Duodenal mucosa (tissue), 2 donors: Measurements from ENCODE around the gene UBE2B.

ENCODE experiments used
- H3K27ac ChIP-seq: one replicate; pipeline ENCODE4 v1.7.0; 2013; ENCODE audit warnings: low read depth, low read length
- H3K27me3 ChIP-seq, 2 donors: one replicate each; pipeline ENCODE4 v1.7.0; 2013; ENCODE audit warnings: low read length in 2 of 2, control low read depth in 1 of 2; ENCODE audit not compliant: insufficient read depth in 2 of 2, control insufficient read depth in 1 of 2
- H3K36me3 ChIP-seq, 2 donors: one replicate each; pipeline ENCODE4 v1.7.0; 2013; ENCODE audit warnings: low read length in 2 of 2, control low read depth in 1 of 2; ENCODE audit not compliant: insufficient read depth in 2 of 2, control insufficient read depth in 1 of 2
- H3K4me1 ChIP-seq, 2 donors: one replicate each; pipeline ENCODE4 v1.7.0; 2013; ENCODE audit warnings: low read length in 2 of 2, control low read depth in 1 of 2; ENCODE audit not compliant: insufficient read depth in 2 of 2, control insufficient read depth in 1 of 2
- H3K4me3 ChIP-seq, 2 donors: one replicate each; pipeline ENCODE4 v1.7.0; 2013; ENCODE audit warnings: low read length in 2 of 2, low read depth in 1 of 2
- H3K9ac ChIP-seq, 2 donors: one replicate each; pipeline ENCODE4 v1.7.0; 2013; ENCODE audit warnings: low read length in 2 of 2, low read depth in 1 of 2
- H3K9me3 ChIP-seq, 2 donors: one replicate each; pipeline ENCODE4 v1.7.0; 2013; ENCODE audit warnings: low read length in 2 of 2, control low read depth in 1 of 2; ENCODE audit not compliant: control insufficient read depth in 1 of 2

The UBE2B gene

GRCh38 chr5:134432677-134433359 lies 61.4 kb downstream of the UBE2B start:
- Histone ChIP-seq H3K4me3 (no peak overlapping the region), H3K9me3 (no peaks in the 10 kb centered on the region), H3K4me1 (peaks cover 30 to 34% of the 10 kb centered on the region in 2 donors), H3K27me3 (no peaks in the 10 kb centered on the region), H3K27ac (no peak overlapping the region), H3K36me3 (no peaks in the 10 kb centered on the region), H3K9ac (peak overlapping the region in 1 of 2 donors; percentile 16)

GRCh38 chr5:134435560-134435959 lies 64.2 kb downstream of the UBE2B start:
- Histone ChIP-seq H3K36me3 (no peaks in the 10 kb centered on the region), H3K27me3 (no peaks in the 10 kb centered on the region), H3K27ac (no peak overlapping the region), H3K9me3 (no peaks in the 10 kb centered on the region), H3K9ac (no peak overlapping the region), H3K4me1 (peaks cover 48 to 50% of the 10 kb centered on the region in 2 donors), H3K4me3 (no peak overlapping the region)

- Histone ChIP-seq H3K9ac (peak overlapping the region; percentile 20 to 55), H3K27ac (peak overlapping the region; percentile 80), H3K36me3 (no peaks in the 10 kb centered on the region), H3K4me3 (peak overlapping the region; percentile 19 to 50), H3K27me3 (no peaks in the 10 kb centered on the region), H3K9me3 (no peaks in the 10 kb centered on the region), H3K4me1 (peaks cover 50 to 51% of the 10 kb centered on the region in 2 donors)
Observed at GRCh38 chr5:134436523-134437339, 65.4 kb downstream of the UBE2B start.

GRCh38 chr5:134437340-134437846 lies 66.0 kb downstream of the UBE2B start:
- H3K9ac ChIP-seq = no peak overlapping the region
- peaks cover 50% of the 10 kb centered on the region in 2 donors for H3K4me1 ChIP-seq
- H3K27me3 ChIP-seq = no peaks in the 10 kb centered on the region
- no peak overlapping the region for H3K27ac ChIP-seq
- H3K4me3 ChIP-seq = peak overlapping the region in 1 of 2 donors; percentile 19
- H3K9me3 ChIP-seq = no peaks in the 10 kb centered on the region
- no peaks in the 10 kb centered on the region for H3K36me3 ChIP-seq

- Histone ChIP-seq H3K36me3 (no peaks in the 10 kb centered on the region), H3K4me3 (no peak overlapping the region), H3K9ac (no peak overlapping the region), H3K9me3 (no peaks in the 10 kb centered on the region), H3K27me3 (no peaks in the 10 kb centered on the region), H3K27ac (no peak overlapping the region), H3K4me1 (peaks cover 44 to 46% of the 10 kb centered on the region in 2 donors)
Observed at GRCh38 chr5:134437847-134438581, 66.6 kb downstream of the UBE2B start.

- peaks cover 41 to 46% of the 10 kb centered on the region in 2 donors for H3K4me1 ChIP-seq
- H3K27ac ChIP-seq = no peak overlapping the region
- no peak overlapping the region for H3K4me3 ChIP-seq
- no peaks in the 10 kb centered on the region for H3K9me3 ChIP-seq
- no peaks in the 10 kb centered on the region for H3K27me3 ChIP-seq
- H3K36me3 ChIP-seq = no peaks in the 10 kb centered on the region
- H3K9ac ChIP-seq = peak overlapping the region in 1 of 2 donors; percentile 6
Observed at GRCh38 chr5:134438721-134439123, 67.4 kb downstream of the UBE2B start.

GRCh38 chr5:134439210-134439654 lies 67.9 kb downstream of the UBE2B start:
- Histone ChIP-seq H3K27me3 (no peaks in the 10 kb centered on the region), H3K9me3 (no peaks in the 10 kb centered on the region), H3K36me3 (no peaks in the 10 kb centered on the region), H3K4me3 (no peak overlapping the region), H3K4me1 (peaks cover 44 to 49% of the 10 kb centered on the region in 2 donors), H3K27ac (no peak overlapping the region), H3K9ac (peak overlapping the region in 1 of 2 donors; percentile 6)

GRCh38 chr5:134440201-134440755 lies 68.9 kb downstream of the UBE2B start:
- H3K27me3 ChIP-seq = no peaks in the 10 kb centered on the region
- H3K36me3 ChIP-seq = no peaks in the 10 kb centered on the region
- no peak overlapping the region for H3K4me3 ChIP-seq
- peaks cover 48 to 54% of the 10 kb centered on the region in 2 donors for H3K4me1 ChIP-seq
- no peak overlapping the region for H3K27ac ChIP-seq
- H3K9me3 ChIP-seq = no peaks in the 10 kb centered on the region
- no peak overlapping the region for H3K9ac ChIP-seq
